HepG2 (cell line): ENCODE results near the gene MECR. TPM values are rescaled to one million over a fixed set of nuclear protein-coding genes. Genes with fewer than 3 reads are reported as not detected.

Experiments
- ATAC-seq: fragments of 200-7000 bp; cut with Tn5 transposase; 3 replicates; pipeline ENCODE4 v1.9.1; 2020; ENCODE audit warnings: mild to moderate bottlenecking, moderate library complexity
- BruUV-seq: library from RNA; stranded (reverse); fragments of 400-500 nt; replicated peaks from 2 replicates; lab custom pipeline; 2021; lab: Mats Ljungman, UMichigan
- CTCF ChIA-PET: fragments of 300-600 bp; formaldehyde crosslinking; extraction: SDS; loops from one replicate; lab custom pipeline; 2021; ENCODE audit warnings: low total read pairs, inconsistent platforms, low intra/inter-chr PET ratio; lab: Yijun Ruan, JAX
- POLR2A ChIA-PET: fragments of 350-600 bp; sonication (Branson Sonifier 250); formaldehyde crosslinking; loops from one replicate; lab custom pipeline; 2020; ENCODE audit warnings: antibody characterized with exemption, inconsistent platforms; lab: Yijun Ruan, JAX
- DNase-seq: peaks from one replicate; pipeline ENCODE4 v3.0.0-alpha.2; 2015; ENCODE audit warnings: low spot score
- FAIRE-seq: peaks from 3 replicates; lab custom pipeline; 2011; peaks lifted over from hg19 to GRCh38; lab: Jason Lieb, UNC
- H2AFZ ChIP-seq: one replicate; pipeline ENCODE4 v1.6.1; 2011; ENCODE audit warnings: low read length, inconsistent platforms
- H3K27ac ChIP-seq: fragments of 300-600 bp; 3 replicates; pipeline ENCODE4 v1.8.0; 2011; ENCODE audit warnings: mixed run types, mild to moderate bottlenecking, mixed read lengths, low read length, inconsistent platforms; ENCODE audit not compliant: insufficient read depth; ENCODE audit errors: extremely low read length
- H3K27me3 ChIP-seq, 2 experiments: fragments of 200-600 bp in 1 of 2; 2 replicates in 1 of 2; 3 replicates in 1 of 2; pipeline versions ENCODE4 v1.6.0 to v1.8.0; 2011; ENCODE audit warnings: low read length in 2 of 2, mild to moderate bottlenecking in 2 of 2, moderate library complexity in 2 of 2, inconsistent platforms in 1 of 2; ENCODE audit not compliant: insufficient read depth in 2 of 2, control insufficient read depth in 1 of 2
- H3K36me3 ChIP-seq, 2 experiments: fragments of 200-600 bp in 1 of 2; replicated peaks in 1 of 2; 2 replicates in 1 of 2; 3 replicates in 1 of 2; pipeline versions ENCODE4 v1.5.1 to v1.8.0; 2011; ENCODE audit warnings: low read length in 2 of 2, inconsistent platforms in 1 of 2; ENCODE audit not compliant: insufficient read depth in 2 of 2, control insufficient read depth in 1 of 2
- H3K4me1 ChIP-seq: 2 replicates; pipeline ENCODE4 v1.5.1; 2012; ENCODE audit warnings: low read length, inconsistent platforms; ENCODE audit not compliant: insufficient read depth
- H3K4me2 ChIP-seq: 2 replicates; pipeline ENCODE4 v1.6.0; 2011; ENCODE audit warnings: low read depth, low read length, inconsistent platforms
- H3K4me3 ChIP-seq, 3 experiments: fragments of 200-600 bp in 1 of 3; sonication (generic), shearing (Covaris generic) in 1 of 3; replicated peaks in 1 of 3; 2 replicates each; pipeline ENCODE4 v1.5.1; 2011 to 2016; ENCODE audit warnings: low read length in 3 of 3, inconsistent platforms in 2 of 3, low read depth in 2 of 3, mild to moderate bottlenecking in 2 of 3, control low read depth in 1 of 3, mixed read lengths in 1 of 3; ENCODE audit not compliant: insufficient read depth in 1 of 3
- H3K79me2 ChIP-seq: one replicate; pipeline ENCODE4 v1.6.1; 2011; ENCODE audit warnings: low read length, inconsistent platforms; ENCODE audit not compliant: insufficient read depth
- H3K9ac ChIP-seq: 2 replicates; pipeline ENCODE4 v1.6.0; 2011; ENCODE audit warnings: mild to moderate bottlenecking, low read depth, low read length, inconsistent platforms; ENCODE audit not compliant: insufficient read depth
- H3K9me3 ChIP-seq: 2 replicates; pipeline ENCODE4 v1.5.1; 2012; ENCODE audit warnings: mild to moderate bottlenecking, low read length
- H4K20me1 ChIP-seq: 2 replicates; pipeline ENCODE4 v1.6.0; 2011; ENCODE audit warnings: inconsistent platforms, mild to moderate bottlenecking, low read length, moderate library complexity; ENCODE audit not compliant: insufficient read depth
- CBX2 ChIP-seq, 2 experiments: fragments of 200-600 bp in 1 of 2; sonication (generic); formaldehyde crosslinking in 1 of 2; IDR thresholded peaks; 2 replicates each; pipeline versions ENCODE4 v1.7.0 to v1.8.1; 2018 to 2022; ENCODE audit warnings: low read depth in 2 of 2, low read length in 1 of 2, mild to moderate bottlenecking in 1 of 2, missing genetic modification reagents in 1 of 2
- DMAP1 ChIP-seq: IDR thresholded peaks from 2 replicates; pipeline ENCODE4 v1.6.1; 2016
- HNF1A ChIP-seq, 2 experiments: sonication (generic) in 1 of 2; formaldehyde crosslinking in 1 of 2; IDR thresholded peaks; 2 replicates each; pipeline versions ENCODE4 v1.4.0 to v1.6.1; 2016 to 2020; ENCODE audit warnings: borderline replicate concordance in 1 of 2, low read depth in 1 of 2, mild to moderate bottlenecking in 1 of 2, missing genetic modification reagents in 1 of 2
- NFAT5 ChIP-seq: sonication (generic); formaldehyde crosslinking; IDR thresholded peaks from 2 replicates; pipeline ENCODE4 v1.4.0; 2020; ENCODE audit warnings: missing genetic modification reagents
- NONO ChIP-seq, 2 experiments: fragments of 450-650 bp in 1 of 2; sonication (generic) in 1 of 2; formaldehyde crosslinking in 1 of 2; IDR thresholded peaks in 1 of 2; conservative IDR thresholded peaks in 1 of 2; 2 replicates each; pipeline versions ENCODE4 v1.6.1 to v1.8.0; 2017 to 2022; ENCODE audit warnings: mild to moderate bottlenecking in 1 of 2, missing genetic modification reagents in 1 of 2, moderate library complexity in 1 of 2
- POLR2G ChIP-seq: fragments of 200-400 bp; formaldehyde crosslinking; IDR thresholded peaks from 2 replicates; pipeline ENCODE4 v1.6.1; 2018; ENCODE audit warnings: mild to moderate bottlenecking, low read depth, low read length, moderate library complexity
- PTBP1 ChIP-seq: fragments of 200-400 bp; formaldehyde crosslinking; IDR thresholded peaks from 2 replicates; pipeline ENCODE4 v1.6.1; 2018; ENCODE audit warnings: low read length, low read depth; ENCODE audit not compliant: poor library complexity, severe bottlenecking
- RFX1 ChIP-seq: fragments of 450-650 bp; IDR thresholded peaks from 2 replicates; pipeline ENCODE4 v1.6.1; 2017
- RFX5 ChIP-seq: IDR thresholded peaks from 2 replicates; pipeline ENCODE4 v1.6.1; 2011; ENCODE audit warnings: low read depth, low read length, improper control_type of control experiment
- SOX6 ChIP-seq, 2 experiments: fragments of 450-650 bp in 1 of 2; sonication (generic) in 1 of 2; formaldehyde crosslinking in 1 of 2; IDR thresholded peaks; 2 replicates each; pipeline versions ENCODE4 v1.4.0 to v1.6.1; 2017 to 2020; ENCODE audit warnings: antibody characterized with exemption in 1 of 2, mild to moderate bottlenecking in 1 of 2, missing genetic modification reagents in 1 of 2
- TBX2 ChIP-seq: sonication (generic); formaldehyde crosslinking; IDR thresholded peaks from 2 replicates; pipeline ENCODE4 v1.5.0; 2020; ENCODE audit warnings: missing genetic modification reagents, mild to moderate bottlenecking, borderline replicate concordance
- ZFP1 ChIP-seq: IDR thresholded peaks from 2 replicates; pipeline ENCODE4 v1.6.1; 2016
- ZNF460 ChIP-seq: sonication (generic); formaldehyde crosslinking; IDR thresholded peaks from 2 replicates; pipeline ENCODE4 v1.5.1; 2020; ENCODE audit warnings: missing genetic modification reagents, mild to moderate bottlenecking, borderline replicate concordance
- ZNF549 ChIP-seq: sonication (generic); formaldehyde crosslinking; IDR thresholded peaks from 2 replicates; pipeline ENCODE4 v1.5.0; 2020; ENCODE audit warnings: missing genetic modification reagents
- ZNF678 ChIP-seq: sonication (generic); formaldehyde crosslinking; IDR thresholded peaks from 2 replicates; pipeline ENCODE4 v1.4.0; 2020; ENCODE audit warnings: mild to moderate bottlenecking, missing genetic modification reagents
- WGBS: methylation state at CpG from one replicate; pipeline ENCODE4 v1.1.6; 2017; ENCODE audit warnings: low lambda C conversion rate; 5-methylcytosine and 5-hydroxymethylcytosine counted together
- in situ Hi-C: cut with HindIII; loops from 2 replicates; pipeline ENCODE4 v1.10.0; 2017; ENCODE audit warnings: low pct_unique_long_range_greater_than_20kb; ENCODE audit not compliant: extremely low pct_ligation_motif_present
- intact Hi-C: fragments of 100-400 bp; cut with micrococcal nuclease; formaldehyde crosslinking; loops from one replicate; pipeline ENCODE4 v1.10.0; 2022; ENCODE audit not compliant: unreplicated experiment
- polyA plus RNA-seq, 8 experiments: library from polyadenylated mRNA; depleted of rRNA in 3 of 8; stranded (reverse) in 7 of 8; unstranded in 1 of 8; fragments of >200 nt; fragmentation: Illumina TruSeq in 4 of 8; extraction: Trizol in 4 of 8; gene quantifications; 2 replicates each; pipeline versions ENCODE4 v1.2.1 to v1.2.3, GENCODE V29; 2011 to 2016; ENCODE audit warnings: low read depth in 4 of 8, missing spikeins in 1 of 8, mixed read lengths in 1 of 8; ENCODE audit not compliant: insufficient read depth in 1 of 8
- total RNA-seq, 5 experiments: library from RNA; depleted of rRNA; stranded (reverse); fragments of >200 nt; fragmentation: Illumina TruSeq; extraction: Trizol; gene quantifications; 2 replicates each; pipeline ENCODE4 v1.2.3, GENCODE V29; 2016; ENCODE audit warnings: low read depth in 1 of 5

The MECR gene
- total and polyA plus RNA-seq, 2 of the 13 experiments (the other 11 are each of a cell fraction or from before 2014, with no cell fraction given), result 18.8 to 24.9 TPM

GRCh38 chr1:29218223-29218622 lies 12.5 kb downstream of the MECR start:
- no peak overlapping the region for H3K4me2 ChIP-seq
- no peak for ATAC-seq
- no peaks in the 10 kb centered on the region for H3K4me1 ChIP-seq
- POLR2A ChIA-PET, result no interaction called here
- no TSS peak for BruUV-seq
- H3K9me3 ChIP-seq, result no peaks in the 10 kb centered on the region
- no peak for FAIRE-seq
- CTCF ChIA-PET, result no interaction called here
- DNase-seq, result no peak
- peaks cover 8 to 31% of the 10 kb centered on the region in 2 experiments for H3K36me3 ChIP-seq
- 100% methylated on average over 2 of the region's 2 CpGs for WGBS
- H3K27me3 ChIP-seq, result no peaks in the 10 kb centered on the region
- H3K27ac ChIP-seq, result no peak overlapping the region
- no peaks in the 10 kb centered on the region for H3K79me2 ChIP-seq
- intact Hi-C loops (no loop called here), in situ Hi-C loops (no loop called here)
- no peak overlapping the region for H2AFZ ChIP-seq
- H4K20me1 ChIP-seq, result no peaks in the 10 kb centered on the region
- no peak overlapping the region for H3K4me3 ChIP-seq
- no peak overlapping the region for H3K9ac ChIP-seq
- TF ChIP-seq ZFP1 (CRISPR knock-in tag) (no peak), POLR2G (no peak), DMAP1 (CRISPR knock-in tag) (no peak), ZNF460 (CRISPR knock-in tag) (no peak), TBX2 (no peak), SOX6 (IDR thresholded peaks at IDR 0.05) (no peak), SOX6 (CRISPR knock-in tag; IDR thresholded peaks at IDR 0.05) (no peak), ZNF678 (CRISPR knock-in tag) (no peak), RFX1 (no peak), NFAT5 (no peak), HNF1A (IDR thresholded peaks at IDR 0.05; ENCODE audit: low read depth) (no peak), HNF1A (CRISPR knock-in tag; IDR thresholded peaks at IDR 0.05; ENCODE audit: borderline replicate concordance) (no peak), NONO (IDR thresholded peaks at IDR 0.05) (no peak), NONO (CRISPR knock-in tag; conservative IDR thresholded peaks at IDR 0.05) (no peak), CBX2 (IDR thresholded peaks at IDR 0.05; ENCODE audit: low read depth, low read length) (no peak), CBX2 (CRISPR knock-in tag; IDR thresholded peaks at IDR 0.05; ENCODE audit: low read depth) (no peak), PTBP1 (no peak), ZNF549 (CRISPR knock-in tag) (no peak), RFX5 (no peak)
